ENCODE measurements around the gene SLC12A8. TPM values are rescaled to one million over a fixed set of nuclear protein-coding genes. Genes with fewer than 3 reads are reported as not detected.
"Not testable (repeated sequence)": the region's sequence is repeated elsewhere in the genome, so short reads cannot be mapped to it uniquely, and the experiment has no call there.

The SLC12A8 gene
- total RNA-seq, 2 experiments from 2014 or later: 0.36 to 0.38 TPM

- no peak overlapping the region for H3K4me3 ChIP-seq (ENCODE audit: low read length)
- DNase-seq (no peak), ATAC-seq (ENCODE audit: poor library complexity) (no peak)
- CTCF ChIA-PET: no interaction called here
- Mint-ChIP-seq H3K27ac (no peak overlapping the region), H3K9me3 (no peaks in the 10 kb centered on the region), H3K4me1 (ENCODE audit: low read depth) (no peaks in the 10 kb centered on the region), H3K36me3 (ENCODE audit: low read depth) (no peaks in the 10 kb centered on the region), H3K4me3 (no peak overlapping the region), H3K27me3 (no peaks in the 10 kb centered on the region)
- no peaks in the 10 kb centered on the region for H3K9me3 ChIP-seq (ENCODE audit: control insufficient read depth in 1 of 2, insufficient read depth in 1 of 2, low read length in 2 of 2)
- intact Hi-C loops (cut with DNase I, micrococcal nuclease): no loop called here
- H3K27me3 ChIP-seq (ENCODE audit: control insufficient read depth in 1 of 2, insufficient read depth in 2 of 2, low read length in 2 of 2): no peaks in the 10 kb centered on the region
- POLR2A ChIA-PET: no interaction called here
- no peaks in the 10 kb centered on the region for H3K36me3 ChIP-seq (ENCODE audit: insufficient read depth, low read length)
- no peak overlapping the region for H3K27ac ChIP-seq (ENCODE audit: low read depth in 1 of 2, low read length in 2 of 2)
- TF ChIP-seq CTCF (IDR thresholded peaks at IDR 0.05): no peak
- H3K4me1 ChIP-seq (ENCODE audit: insufficient read depth, low read length): no peaks in the 10 kb centered on the region
These were observed 128.8 kb downstream of the SLC12A8 start for GRCh38 chr3:125083776-125084175.

- POLR2A ChIA-PET; CTCF ChIA-PET; H3K36me3 Mint-ChIP-seq (ENCODE audit: low read depth); H3K27me3 Mint-ChIP-seq; H3K4me1 Mint-ChIP-seq (ENCODE audit: low read depth); H3K9me3 ChIP-seq (ENCODE audit: control insufficient read depth in 1 of 2, insufficient read depth in 1 of 2, low read length in 2 of 2); ATAC-seq (ENCODE audit: poor library complexity); H3K36me3 ChIP-seq (ENCODE audit: insufficient read depth, low read length); H3K27ac ChIP-seq (ENCODE audit: low read depth in 1 of 2, low read length in 2 of 2); intact Hi-C loops (cut with DNase I, micrococcal nuclease); DNase-seq; H3K27me3 ChIP-seq (ENCODE audit: control insufficient read depth in 1 of 2, insufficient read depth in 2 of 2, low read length in 2 of 2); H3K4me3 ChIP-seq (ENCODE audit: low read length); H3K4me1 ChIP-seq (ENCODE audit: insufficient read depth, low read length); H3K9me3 Mint-ChIP-seq; H3K4me3 Mint-ChIP-seq; H3K27ac Mint-ChIP-seq: not testable (repeated sequence)
These were observed 130.2 kb downstream of the SLC12A8 start for GRCh38 chr3:125082339-125082738.

- H3K4me1 ChIP-seq (ENCODE audit: insufficient read depth, low read length): no peaks in the 10 kb centered on the region
- no peak for ATAC-seq (ENCODE audit: poor library complexity)
- intact Hi-C loops (cut with DNase I, micrococcal nuclease): no loop called here
- Mint-ChIP-seq H3K27ac (no peak overlapping the region), H3K4me1 (ENCODE audit: low read depth) (no peaks in the 10 kb centered on the region), H3K36me3 (ENCODE audit: low read depth) (no peaks in the 10 kb centered on the region), H3K9me3 (no peaks in the 10 kb centered on the region), H3K4me3 (no peak overlapping the region), H3K27me3 (no peaks in the 10 kb centered on the region)
- TF ChIP-seq CTCF (IDR thresholded peaks at IDR 0.05): no peak
- DNase-seq: no peak
- ChIA-PET CTCF (no interaction called here), POLR2A (no interaction called here)
- H3K36me3 ChIP-seq (ENCODE audit: insufficient read depth, low read length): no peaks in the 10 kb centered on the region
- no peaks in the 10 kb centered on the region for H3K9me3 ChIP-seq (ENCODE audit: control insufficient read depth in 1 of 2, insufficient read depth in 1 of 2, low read length in 2 of 2)
- H3K27ac ChIP-seq (ENCODE audit: low read depth in 1 of 2, low read length in 2 of 2): no peak overlapping the region
- H3K27me3 ChIP-seq (ENCODE audit: control insufficient read depth in 1 of 2, insufficient read depth in 2 of 2, low read length in 2 of 2): no peaks in the 10 kb centered on the region
- no peak overlapping the region for H3K4me3 ChIP-seq (ENCODE audit: low read length)
These were observed 132.5 kb downstream of the SLC12A8 start for GRCh38 chr3:125080077-125080476.

GRCh38 chr3:125079675-125080045 lies 132.9 kb downstream of the SLC12A8 start:
- no peak overlapping the region for H3K4me3 ChIP-seq (ENCODE audit: low read length)
- H3K36me3 Mint-ChIP-seq (ENCODE audit: low read depth): no peaks in the 10 kb centered on the region
- no peaks in the 10 kb centered on the region for H3K9me3 Mint-ChIP-seq
- DNase-seq (no peak), ATAC-seq (ENCODE audit: poor library complexity) (no peak)
- no peak overlapping the region for H3K27ac ChIP-seq (ENCODE audit: low read depth in 1 of 2, low read length in 2 of 2)
- intact Hi-C loops (cut with DNase I, micrococcal nuclease): no loop called here
- no peak overlapping the region for H3K27ac Mint-ChIP-seq
- CTCF ChIA-PET: no interaction called here
- H3K4me1 ChIP-seq (ENCODE audit: insufficient read depth, low read length): no peaks in the 10 kb centered on the region
- no peaks in the 10 kb centered on the region for H3K27me3 Mint-ChIP-seq
- TF ChIP-seq CTCF (IDR thresholded peaks at IDR 0.05): no peak
- H3K27me3 ChIP-seq (ENCODE audit: control insufficient read depth in 1 of 2, insufficient read depth in 2 of 2, low read length in 2 of 2): no peaks in the 10 kb centered on the region
- H3K4me3 Mint-ChIP-seq: no peak overlapping the region
- no peaks in the 10 kb centered on the region for H3K4me1 Mint-ChIP-seq (ENCODE audit: low read depth)
- H3K36me3 ChIP-seq (ENCODE audit: insufficient read depth, low read length): no peaks in the 10 kb centered on the region
- H3K9me3 ChIP-seq (ENCODE audit: control insufficient read depth in 1 of 2, insufficient read depth in 1 of 2, low read length in 2 of 2): no peaks in the 10 kb centered on the region
- POLR2A ChIA-PET: no interaction called here

Measured in CD4-positive, alpha-beta T cell (primary cell).